Measurements from ENCODE around the gene FGFRL1.
"Not testable (repeated sequence)": the region's sequence is repeated elsewhere in the genome, so short reads cannot be mapped to it uniquely, and the experiment has no call there.

The FGFRL1 gene

GRCh38 chr4:973431-974397 is 37.7 kb upstream of the FGFRL1 start, which contains the start of gene DGKQ:
TSS of gene DGKQ (minus strand) at chr4:973569. CDS start at chr4:973482, 87 bp downstream.
- Histone ChIP-seq H3K4me2 (peak within 1 kb of the TSS; percentile 100), H3K27ac (peak within 1 kb of the TSS; percentile 80), H3K4me1 (peaks cover 34% of the 10 kb centered on the region), H3K36me3 (peaks cover 18% of the 10 kb centered on the region; the same call in 1 of the 2 replicates), H3K9me3 (peaks cover 15% of the 10 kb centered on the region), H3K4me3 (peak within 1 kb of the TSS; percentile 96), H3K27me3 (no peaks in the 10 kb centered on the region), H4K20me1 (peaks cover 39% of the 10 kb centered on the region), H3K9ac (peak within 1 kb of the TSS; percentile 91)
- TF ChIP-seq Cebpa-rat (IDR thresholded peaks at IDR 0.05): no peak

GRCh38 chr4:974668-975067 is 36.8 kb upstream of the FGFRL1 start:
- no peak for TF ChIP-seq Cebpa-rat (IDR thresholded peaks at IDR 0.05)
- Histone ChIP-seq H3K9ac (no peak overlapping the region), H4K20me1 (peaks cover 34% of the 10 kb centered on the region), H3K4me3 (no peak overlapping the region), H3K4me1 (peaks cover 24% of the 10 kb centered on the region), H3K9me3 (peaks cover 15% of the 10 kb centered on the region), H3K27ac (no peak overlapping the region), H3K36me3 (peaks cover 15% of the 10 kb centered on the region; the same call in 1 of the 2 replicates), H3K4me2 (no peak overlapping the region), H3K27me3 (no peaks in the 10 kb centered on the region)

- not testable (repeated sequence) for H3K4me3 ChIP-seq, H3K9ac ChIP-seq, H3K27ac ChIP-seq, H3K4me2 ChIP-seq, H3K36me3 ChIP-seq, H3K27me3 ChIP-seq
- Histone ChIP-seq H3K9me3 (peaks cover 15% of the 10 kb centered on the region), H4K20me1 (peaks cover 22% of the 10 kb centered on the region), H3K4me1 (peaks cover 23% of the 10 kb centered on the region)
These were observed 35.4 kb upstream of the FGFRL1 start for GRCh38 chr4:976016-976415.

- Histone ChIP-seq H3K4me3 (no peak overlapping the region), H4K20me1 (no peaks in the 10 kb centered on the region), H3K27ac (no peak overlapping the region), H3K27me3 (no peaks in the 10 kb centered on the region), H3K4me2 (no peak overlapping the region), H3K9me3 (peaks cover 10% of the 10 kb centered on the region), H3K36me3 (no peaks in the 10 kb centered on the region), H3K9ac (no peak overlapping the region), H3K4me1 (0 out of 2 replicates have a peak, but pooled peaks cover 5% of the 10 kb centered on the region)
- no peak for TF ChIP-seq Cebpa-rat (IDR thresholded peaks at IDR 0.05)
These were observed 32.3 kb upstream of the FGFRL1 start for GRCh38 chr4:978957-979701.

GRCh38 chr4:982291-982690 is 29.1 kb upstream of the FGFRL1 start:
- H3K4me2 ChIP-seq: no peak overlapping the region
- no peak overlapping the region for H3K4me3 ChIP-seq
- H3K4me1 ChIP-seq: peaks cover 21% of the 10 kb centered on the region
- no peak for TF ChIP-seq Cebpa-rat (IDR thresholded peaks at IDR 0.05)
- H3K27ac ChIP-seq: no peak overlapping the region
- H3K27me3 ChIP-seq: no peaks in the 10 kb centered on the region
- H3K36me3 ChIP-seq: no peaks in the 10 kb centered on the region
- peaks cover 1% of the 10 kb centered on the region for H4K20me1 ChIP-seq
- no peak overlapping the region for H3K9ac ChIP-seq
- H3K9me3 ChIP-seq: no peaks in the 10 kb centered on the region

- no peak overlapping the region for H3K4me3 ChIP-seq
- 0 out of 2 replicates have a peak overlapping the region, but pooled peaks have one; percentile 3 for H3K9ac ChIP-seq
- H3K27ac ChIP-seq: no peak overlapping the region
- H4K20me1 ChIP-seq: peaks cover 7% of the 10 kb centered on the region
- no peaks in the 10 kb centered on the region for H3K36me3 ChIP-seq
- TF ChIP-seq Cebpa-rat (IDR thresholded peaks at IDR 0.05): no peak
- H3K4me1 ChIP-seq: peaks cover 26% of the 10 kb centered on the region
- no peaks in the 10 kb centered on the region for H3K9me3 ChIP-seq
- H3K27me3 ChIP-seq: no peaks in the 10 kb centered on the region
- H3K4me2 ChIP-seq: no peak overlapping the region
These were observed 28.6 kb upstream of the FGFRL1 start for GRCh38 chr4:982814-983213.

- no peak overlapping the region for H3K4me3 ChIP-seq
- peaks cover 42% of the 10 kb centered on the region for H3K4me1 ChIP-seq
- H4K20me1 ChIP-seq: peaks cover 23% of the 10 kb centered on the region
- no peak overlapping the region for H3K27ac ChIP-seq
- H3K27me3 ChIP-seq: no peaks in the 10 kb centered on the region
- TF ChIP-seq Cebpa-rat (IDR thresholded peaks at IDR 0.05): no peak
- peak overlapping the region; percentile 93 for H3K4me2 ChIP-seq
- no peaks in the 10 kb centered on the region for H3K9me3 ChIP-seq
- H3K36me3 ChIP-seq: peaks cover 5% of the 10 kb centered on the region; the same call in 1 of the 2 replicates
- H3K9ac ChIP-seq: no peak overlapping the region
These were observed 26.9 kb upstream of the FGFRL1 start for GRCh38 chr4:984336-985054.

- H3K4me2 ChIP-seq: peak overlapping the region; percentile 93
- TF ChIP-seq Cebpa-rat (IDR thresholded peaks at IDR 0.05): no peak
- no peak overlapping the region for H3K27ac ChIP-seq
- no peak overlapping the region for H3K9ac ChIP-seq
- peaks cover 31% of the 10 kb centered on the region for H4K20me1 ChIP-seq
- peaks cover 42% of the 10 kb centered on the region for H3K4me1 ChIP-seq
- H3K9me3 ChIP-seq: no peaks in the 10 kb centered on the region
- no peaks in the 10 kb centered on the region for H3K27me3 ChIP-seq
- peaks cover 13% of the 10 kb centered on the region; the same call in 1 of the 2 replicates for H3K36me3 ChIP-seq
- H3K4me3 ChIP-seq: no peak overlapping the region
These were observed 26.1 kb upstream of the FGFRL1 start for GRCh38 chr4:985123-985830.

- Histone ChIP-seq H3K36me3 (peaks cover 24% of the 10 kb centered on the region; the same call in 1 of the 2 replicates), H3K4me3 (peak overlapping the region; percentile 78), H3K27ac (peak overlapping the region; percentile 70), H3K9ac (peak overlapping the region; percentile 83), H3K4me1 (peaks cover 42% of the 10 kb centered on the region), H3K4me2 (peak overlapping the region; percentile 93), H3K27me3 (no peaks in the 10 kb centered on the region), H3K9me3 (no peaks in the 10 kb centered on the region), H4K20me1 (peaks cover 43% of the 10 kb centered on the region)
- TF ChIP-seq Cebpa-rat (IDR thresholded peaks at IDR 0.05): no peak
These were observed 25.0 kb upstream of the FGFRL1 start for GRCh38 chr4:986428-986878.

All from BLaER1 (cell line).